OCI-LY7 (cell line): ENCODE measurements around the gene DIP2C. TPM values are rescaled to one million over a fixed set of nuclear protein-coding genes. Genes with fewer than 3 reads are reported as not detected.
"Not testable (repeated sequence)": the region's sequence is repeated elsewhere in the genome, so short reads cannot be mapped to it uniquely, and the experiment has no call there.

Experiments used
- BruUV-seq: library from RNA; stranded (reverse); fragments of 400-500 nt; replicated peaks from 2 replicates; lab custom pipeline; 2021; lab: Mats Ljungman, UMichigan
- CTCF ChIA-PET: fragments of 300-600 bp; sonication (Branson Sonifier 250); formaldehyde crosslinking; loops from one replicate; lab custom pipeline; 2022; ENCODE audit warnings: antibody characterized with exemption; ENCODE audit not compliant: unreplicated experiment; lab: Charles Lee
- POLR2A ChIA-PET: fragments of 300-600 bp; sonication (Branson Sonifier 250); formaldehyde crosslinking; loops from one replicate; lab custom pipeline; 2022; ENCODE audit warnings: antibody characterized with exemption; lab: Charles Lee
- DNase-seq: peaks from one replicate; pipeline ENCODE4 v3.0.0-alpha.2; 2015; ENCODE audit warnings: low spot score
- H2AFZ ChIP-seq: fragments of 200-600 bp; sonication (generic), shearing (Covaris generic); 2 replicates; pipeline ENCODE4 v1.6.1; 2014; ENCODE audit warnings: mild to moderate bottlenecking, antibody characterized with exemption, low read length, moderate library complexity
- H3K27ac ChIP-seq: fragments of 200-600 bp; sonication (generic); 2 replicates; pipeline ENCODE4 v1.5.1; 2014; ENCODE audit warnings: mixed run types, low read depth, mild to moderate bottlenecking, moderate library complexity, low read length, inconsistent platforms; ENCODE audit not compliant: poor library complexity, severe bottlenecking
- H3K36me3 ChIP-seq: fragments of 200-600 bp; sonication (generic); 2 replicates; pipeline ENCODE4 v1.6.1; 2014; ENCODE audit warnings: mild to moderate bottlenecking, antibody characterized with exemption, low read length, moderate library complexity, mixed read lengths; ENCODE audit not compliant: insufficient read depth
- H3K4me1 ChIP-seq: fragments of 200-600 bp; sonication (generic); 2 replicates; pipeline ENCODE4 v1.5.1; 2014; ENCODE audit warnings: mild to moderate bottlenecking, low read length; ENCODE audit not compliant: insufficient read depth, poor library complexity, severe bottlenecking
- H3K4me2 ChIP-seq: fragments of 200-600 bp; sonication (generic); 2 replicates; pipeline ENCODE4 v1.6.1; 2014; ENCODE audit warnings: mild to moderate bottlenecking, low read length
- H3K4me3 ChIP-seq: fragments of 200-600 bp; sonication (generic); 2 replicates; pipeline ENCODE4 v1.5.1; 2014; ENCODE audit warnings: mild to moderate bottlenecking, low read depth, low read length; ENCODE audit not compliant: poor library complexity, severe bottlenecking
- H3K79me2 ChIP-seq: fragments of 200-600 bp; sonication (generic); 2 replicates; pipeline ENCODE4 v1.6.1; 2016; ENCODE audit warnings: low read depth, mild to moderate bottlenecking, low read length, moderate library complexity, mixed read lengths; ENCODE audit not compliant: insufficient read depth
- H3K9me2 ChIP-seq: fragments of 200-600 bp; sonication (generic); 2 replicates; pipeline ENCODE4 v1.6.1; 2016; ENCODE audit warnings: mild to moderate bottlenecking, low read length, mixed read lengths; ENCODE audit not compliant: insufficient read depth
- H3K9me3 ChIP-seq: fragments of 200-600 bp; sonication (generic); 2 replicates; pipeline ENCODE4 v1.6.1; 2014; ENCODE audit warnings: mild to moderate bottlenecking, mixed run types, low read length, mixed read lengths
- H4K20me1 ChIP-seq: fragments of 200-600 bp; sonication (generic); 2 replicates; pipeline ENCODE4 v1.6.1; 2014; ENCODE audit warnings: mild to moderate bottlenecking, antibody characterized with exemption, low read length, moderate library complexity, mixed read lengths; ENCODE audit not compliant: insufficient read depth
- EZH2phosphoT487 ChIP-seq: fragments of 200-600 bp; sonication (generic); IDR thresholded peaks from 2 replicates; pipeline ENCODE4 v1.6.1; 2018; ENCODE audit warnings: low read depth, borderline replicate concordance, mild to moderate bottlenecking, mixed run types, antibody characterized with exemption, low read length, moderate library complexity, mixed read lengths
- intact Hi-C: fragments of 100-400 bp; cut with micrococcal nuclease; formaldehyde crosslinking; loops from one replicate; pipeline ENCODE4 v1.10.0; 2022; ENCODE audit not compliant: unreplicated experiment
- total RNA-seq, 2 experiments: library from RNA; depleted of rRNA in 1 of 2; stranded (reverse); fragments of >200 nt in 1 of 2; shearing (Covaris generic) in 1 of 2; gene quantifications; 2 replicates each; pipeline ENCODE4 v1.2.3, GENCODE V29; 2014 to 2022
- TF ChIP-seq, protein P1 (sequence below): fragments of 200-600 bp; sonication (generic); conservative IDR thresholded peaks from 2 replicates; pipeline ENCODE4 v1.5.1; 2014; ENCODE audit warnings: mild to moderate bottlenecking, antibody characterized with exemption, low read length, moderate library complexity, mixed read lengths

Gene DIP2C
- total RNA-seq, 2 experiments from 2014 or later, result 10.9 to 29.5 TPM

DNA sequence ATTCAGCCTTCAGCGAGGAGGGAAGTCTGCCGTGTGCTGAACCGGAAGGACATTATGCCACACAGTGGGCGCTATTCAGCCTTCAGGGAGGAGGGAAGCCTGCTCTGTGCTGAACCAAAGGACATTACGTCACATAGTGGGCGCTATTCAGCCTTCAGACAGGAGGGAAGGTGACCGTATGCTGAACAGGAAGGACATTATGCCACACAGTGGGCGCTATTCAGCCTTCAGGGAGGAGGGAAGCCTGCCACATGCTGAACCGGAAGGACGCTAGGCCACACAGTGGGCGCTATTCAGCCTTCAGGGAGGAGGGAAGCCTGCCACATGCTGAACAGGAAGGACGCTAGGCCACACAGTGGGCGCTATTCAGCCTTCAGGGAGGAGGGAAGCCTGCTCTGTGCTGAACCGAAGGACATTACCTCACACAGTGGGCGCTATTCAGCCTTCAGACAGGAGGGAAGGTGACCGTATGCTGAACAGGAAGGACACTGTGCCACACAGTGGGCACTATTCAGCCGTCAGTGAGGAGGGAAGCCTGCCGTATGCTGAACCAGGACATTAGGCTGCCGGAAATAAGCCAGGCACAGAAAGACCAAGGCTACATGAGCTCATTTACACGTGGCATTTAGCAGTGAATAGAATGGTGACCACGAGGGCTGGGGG, 294.9 kb downstream of the DIP2C start:
- peak; percentile 24 for DNase-seq

GRCh38 chr10:393787-394438, 295.6 kb downstream of the DIP2C start:
- Histone ChIP-seq H3K27ac (no peak overlapping the region), H3K79me2 (no peaks in the 10 kb centered on the region), H3K9me3 (no peaks in the 10 kb centered on the region), H3K4me1 (peaks cover 14% of the 10 kb centered on the region), H3K36me3 (peaks cover 23% of the 10 kb centered on the region; the same call in 1 of the 2 replicates), H4K20me1 (no peaks in the 10 kb centered on the region), H2AFZ (no peak overlapping the region), H3K4me2 (no peak overlapping the region), H3K9me2 (no peaks in the 10 kb centered on the region), H3K4me3 (no peak overlapping the region)
- POLR2A ChIA-PET, result no interaction called here
- TF ChIP-seq EZH2phosphoT487, result no peak
- TF ChIP-seq, protein P1, sequence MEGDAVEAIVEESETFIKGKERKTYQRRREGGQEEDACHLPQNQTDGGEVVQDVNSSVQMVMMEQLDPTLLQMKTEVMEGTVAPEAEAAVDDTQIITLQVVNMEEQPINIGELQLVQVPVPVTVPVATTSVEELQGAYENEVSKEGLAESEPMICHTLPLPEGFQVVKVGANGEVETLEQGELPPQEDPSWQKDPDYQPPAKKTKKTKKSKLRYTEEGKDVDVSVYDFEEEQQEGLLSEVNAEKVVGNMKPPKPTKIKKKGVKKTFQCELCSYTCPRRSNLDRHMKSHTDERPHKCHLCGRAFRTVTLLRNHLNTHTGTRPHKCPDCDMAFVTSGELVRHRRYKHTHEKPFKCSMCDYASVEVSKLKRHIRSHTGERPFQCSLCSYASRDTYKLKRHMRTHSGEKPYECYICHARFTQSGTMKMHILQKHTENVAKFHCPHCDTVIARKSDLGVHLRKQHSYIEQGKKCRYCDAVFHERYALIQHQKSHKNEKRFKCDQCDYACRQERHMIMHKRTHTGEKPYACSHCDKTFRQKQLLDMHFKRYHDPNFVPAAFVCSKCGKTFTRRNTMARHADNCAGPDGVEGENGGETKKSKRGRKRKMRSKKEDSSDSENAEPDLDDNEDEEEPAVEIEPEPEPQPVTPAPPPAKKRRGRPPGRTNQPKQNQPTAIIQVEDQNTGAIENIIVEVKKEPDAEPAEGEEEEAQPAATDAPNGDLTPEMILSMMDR, result no peak
- CTCF ChIA-PET, result no interaction called here
- BruUV-seq, result no TSS peak
- DNase-seq, result no peak
- intact Hi-C loops, result loop anchor here (10.0 kb wide), 1 partner anchor 141 kb away; no protein-coding TSS in a partner anchor

More for the DNA sequence above, 294.9 kb downstream of the DIP2C start:
- H3K9me2 ChIP-seq, CTCF ChIA-PET, H3K4me3 ChIP-seq, H3K79me2 ChIP-seq, H3K27ac ChIP-seq, H2AFZ ChIP-seq, H3K4me2 ChIP-seq, BruUV-seq, H3K9me3 ChIP-seq, H4K20me1 ChIP-seq: not testable (repeated sequence)
- Histone ChIP-seq H3K36me3 (peaks cover 22% of the 10 kb centered on the region; the same call in 1 of the 2 replicates), H3K4me1 (peaks cover 14% of the 10 kb centered on the region)
- POLR2A ChIA-PET, result interaction anchor here (0.9 kb wide), 1 partner anchor 12 kb away, joined by 8 read pairs; no protein-coding TSS in a partner anchor
- TF ChIP-seq, protein P1, result peak; percentile 37; the same call in 1 of the 2 replicates
- intact Hi-C loops, result loop anchor here (10.0 kb wide), 1 partner anchor 140 kb away; no protein-coding TSS in a partner anchor
